WI38 (cell line): ENCODE results near the gene PCP4.

ENCODE experiments used
- H3K4me3 ChIP-seq: 2 replicates; pipeline ENCODE4 v1.5.1; 2011; ENCODE audit warnings: low read depth, mild to moderate bottlenecking, control low read depth, low read length
- CTCF ChIP-seq: IDR thresholded peaks from 2 replicates; pipeline ENCODE4 v1.5.1; 2012; ENCODE audit warnings: low read depth, mild to moderate bottlenecking, control low read depth, low read length

Gene PCP4

GRCh38 chr21:39867198-39867650 lies at the start of gene PCP4:
PCP4 (plus strand) TSS chr21:39867438; CDS start chr21:39867502, 64 bp downstream.
- peak; percentile 62 for TF ChIP-seq CTCF
- H3K4me3 ChIP-seq = no peak within 1 kb of the TSS

- no peak overlapping the region for H3K4me3 ChIP-seq
- TF ChIP-seq CTCF = no peak
These were observed 48.7 kb upstream of the PCP4 start for GRCh38 chr21:39818557-39818956.

- H3K4me3 ChIP-seq = no peak overlapping the region
- no peak for TF ChIP-seq CTCF
These were observed 45.2 kb upstream of the PCP4 start for GRCh38 chr21:39822042-39822441.

- TF ChIP-seq CTCF = no peak
These were observed 42.0 kb upstream of the PCP4 start for GRCh38 chr21:39825250-39825649.

GRCh38 chr21:39834543-39834942 lies 32.7 kb upstream of the PCP4 start:
- TF ChIP-seq CTCF = no peak
- H3K4me3 ChIP-seq = no peak overlapping the region

More at GRCh38 chr21:39825250-39825649, 42.0 kb upstream of the PCP4 start:
- no peak overlapping the region for H3K4me3 ChIP-seq

- H3K4me3 ChIP-seq = no peak overlapping the region
- TF ChIP-seq CTCF = no peak
These were observed 29.3 kb upstream of the PCP4 start for GRCh38 chr21:39837861-39838359.

GRCh38 chr21:39840373-39841097 lies 26.7 kb upstream of the PCP4 start:
- no peak for TF ChIP-seq CTCF
- H3K4me3 ChIP-seq = no peak overlapping the region
